Spleen (tissue), 11 donors: ENCODE measurements around the gene RHOF. TPM values are rescaled to one million over a fixed set of nuclear protein-coding genes. Genes with fewer than 3 reads are reported as not detected.

Experiments used
- DNase-seq: peaks from one replicate; pipeline ENCODE4 v3.0.0-alpha.2; 2020
- H3K27ac ChIP-seq, 8 donors: fragments of 200-600 bp; sonication (generic) in 7 of 8; 1 replicate in 4 of 8; 2 replicates in 4 of 8; pipeline versions ENCODE4 v1.5.0 to v1.8.0; 2016 to 2021; ENCODE audit warnings: inconsistent platforms in 4 of 8, mild to moderate bottlenecking in 4 of 8, moderate library complexity in 1 of 8
- H3K27me3 ChIP-seq, 7 donors: fragments of 200-600 bp; sonication (generic) in 6 of 7; replicated peaks in 1 of 7; 1 replicate in 4 of 7; 2 replicates in 3 of 7; pipeline versions ENCODE4 v1.5.0 to v1.8.0; 2016 to 2021; ENCODE audit warnings: inconsistent platforms in 3 of 7, mild to moderate bottlenecking in 1 of 7
- H3K36me3 ChIP-seq, 6 donors: fragments of 200-600 bp; sonication (generic) in 5 of 6; 1 replicate in 4 of 6; 2 replicates in 2 of 6; pipeline versions ENCODE4 v1.5.0 to v1.8.0; 2016 to 2021; ENCODE audit warnings: inconsistent platforms in 2 of 6
- H3K4me1 ChIP-seq, 6 donors: fragments of 200-600 bp; sonication (generic) in 5 of 6; 1 replicate in 3 of 6; 2 replicates in 3 of 6; pipeline versions ENCODE4 v1.5.0 to v1.8.0; 2016 to 2021; ENCODE audit warnings: inconsistent platforms in 3 of 6
- H3K4me3 ChIP-seq, 8 donors: fragments of 200-600 bp; sonication (generic) in 7 of 8; 1 replicate in 4 of 8; 2 replicates in 4 of 8; pipeline versions ENCODE4 v1.5.0 to v1.8.0; 2016 to 2021; ENCODE audit warnings: inconsistent platforms in 4 of 8, mild to moderate bottlenecking in 4 of 8, moderate library complexity in 2 of 8
- H3K9me3 ChIP-seq, 8 donors: fragments of 200-600 bp; sonication (generic) in 7 of 8; 1 replicate in 4 of 8; 2 replicates in 4 of 8; pipeline versions ENCODE4 v1.5.0 to v1.8.0; 2016 to 2021; ENCODE audit warnings: inconsistent platforms in 4 of 8
- CTCF ChIP-seq, 11 experiments: fragments of 200-600 bp in 7 of 11; fragments of 450-650 bp in 4 of 11; sonication (generic) in 4 of 11; IDR thresholded peaks in 8 of 11; conservative IDR thresholded peaks in 3 of 11; 1 replicate in 7 of 11; 2 replicates in 4 of 11; pipeline versions ENCODE4 v1.4.0 to v1.8.0; 2016 to 2021; ENCODE audit warnings: antibody characterized with exemption in 11 of 11, inconsistent platforms in 4 of 11, mild to moderate bottlenecking in 1 of 11
- POLR2A ChIP-seq, 3 donors: fragments of 450-650 bp; IDR thresholded peaks; one replicate each; pipeline ENCODE4 v1.5.1; 2017; ENCODE audit warnings: antibody characterized with exemption in 3 of 3, mild to moderate bottlenecking in 1 of 3
- POLR2AphosphoS5 ChIP-seq, 3 donors: sonication (generic); formaldehyde crosslinking; IDR thresholded peaks; one replicate each; pipeline ENCODE4 v1.5.1; 2017; ENCODE audit warnings: antibody characterized with exemption in 3 of 3
- WGBS, 5 donors: extraction: QIAGEN DNeasy Blood & Tissue Kit in 3 of 5; methylation state at CpG; one replicate each; pipeline versions ENCODE4 v1.1.5 to v1.1.7; 2013 to 2018; 5-methylcytosine and 5-hydroxymethylcytosine counted together
- intact Hi-C: fragments of 100-400 bp; cut with DNase I; formaldehyde crosslinking; loops from one replicate; pipeline ENCODE4 v1.15.0; 2023; ENCODE audit warnings: low total_unique reads
- polyA plus RNA-seq, 3 donors: library from polyadenylated mRNA; stranded (reverse); fragments of 200-250 nt; gene quantifications; one replicate each; pipeline ENCODE4 v1.2.1, GENCODE V29; 2013
- total RNA-seq, 7 donors: library from RNA; depleted of rRNA in 3 of 7; stranded (reverse); fragments of >200 nt in 3 of 7; fragmentation: NEBNext Ultra II Directional in 4 of 7; extraction: Animal tissue kit (Norgen Biotek cat#: 25700) in 4 of 7; gene quantifications; one replicate each; pipeline versions ENCODE4 v1.1.0 to v1.2.1, GENCODE V29; 2016 to 2021
- donor health status: healthy with polysubstance abuse.
- donor health status: DM: no; HTN: no; CAD: no; lungs with moderate emphysema.
- donor health status: DM: no; HTN: no; CAD: no.
- donor health status: Bipolar disorder and iron deficiency.
- donor health status: healthy.
- donor health status: DM: no; HTN: no; CAD: no.
- donor health status: DM: yes; HTN: yes; CAD: no.

Gene RHOF
- total and polyA plus RNA-seq, 10 donors = 18.4 to 71.7 (median 52.6) TPM

GRCh38 chr12:121806009-121806545 lies 12.6 kb upstream of the RHOF start:
- Histone ChIP-seq H3K4me1 (peaks cover 26 to 81% (median 49%) of the 10 kb centered on the region in 6 donors), H3K36me3 (peaks cover 0 to 54% (median 30%) of the 10 kb centered on the region in 6 donors), H3K9me3 (no peaks in the 10 kb centered on the region), H3K27ac (peak overlapping the region; percentile 53 to 100 (median 100)), H3K4me3 (peak overlapping the region; percentile 62 to 92 (median 68)), H3K27me3 (no peaks in the 10 kb centered on the region)
- TF ChIP-seq CTCF (IDR thresholded peaks at IDR 0.05 in 8 of 11, conservative IDR thresholded peaks at IDR 0.05 in 3 of 11) (no peak), POLR2AphosphoS5 (IDR thresholded peaks at IDR 0.05) (peak in 1 of 3 donors; percentile 23), POLR2A (IDR thresholded peaks at IDR 0.05) (no peak)
- DNase-seq = peak; percentile 86
- intact Hi-C loops = no loop called here
- WGBS, 5 donors = 2 to 7% (median 4%) methylated on average over 16 of the region's 16 CpGs

- H3K27ac ChIP-seq = peak overlapping the region; percentile 70 to 100 (median 100)
- peak overlapping the region; percentile 62 to 92 (median 68) for H3K4me3 ChIP-seq
- H3K4me1 ChIP-seq = peaks cover 22 to 74% (median 42%) of the 10 kb centered on the region in 6 donors
- intact Hi-C loops = no loop called here
- DNase-seq = peak; percentile 83
- H3K27me3 ChIP-seq = no peaks in the 10 kb centered on the region
- peaks cover 0 to 47% (median 24%) of the 10 kb centered on the region in 6 donors for H3K36me3 ChIP-seq
- no peak for TF ChIP-seq POLR2AphosphoS5 (IDR thresholded peaks at IDR 0.05)
- TF ChIP-seq CTCF (IDR thresholded peaks at IDR 0.05 in 8 of 11, conservative IDR thresholded peaks at IDR 0.05 in 3 of 11) = no peak
- no peak for TF ChIP-seq POLR2A (IDR thresholded peaks at IDR 0.05)
- no peaks in the 10 kb centered on the region for H3K9me3 ChIP-seq
- WGBS, 5 donors = 1 to 4% (median 2%) methylated on average over 44 to 45 of the region's 45 CpGs
Observed at GRCh38 chr12:121805171-121806008, 11.9 kb upstream of the RHOF start.

- intact Hi-C loops = no loop called here
- 0 to 1% (median 1%) methylated on average over 23 to 63 of the region's 63 CpGs for WGBS, 5 donors
- DNase-seq = peak; percentile 91
Observed at GRCh38 chr12:121804417-121805111, 11.1 kb upstream of the RHOF start.

GRCh38 chr12:121803861-121804416 lies 10.5 kb upstream of the RHOF start, which contains the start of gene SETD1B:
Gene SETD1B (plus strand): TSS chr12:121804009. CDS start chr12:121804738, 729 bp downstream.
- H3K27ac ChIP-seq = peak within 1 kb of the TSS; percentile 99 to 100 (median 100)
- DNase-seq = peak; percentile 91
- peak within 1 kb of the TSS; percentile 66 to 92 (median 72) for H3K4me3 ChIP-seq
- H3K9me3 ChIP-seq = no peaks in the 10 kb centered on the region
- H3K4me1 ChIP-seq = peaks cover 27 to 71% (median 46%) of the 10 kb centered on the region in 6 donors
- peaks cover 0 to 34% (median 10%) of the 10 kb centered on the region in 6 donors for H3K36me3 ChIP-seq
- 0 to 1% (median 0%) methylated on average over 28 to 74 of the region's 74 CpGs for WGBS, 5 donors
- no peaks in the 10 kb centered on the region for H3K27me3 ChIP-seq
- intact Hi-C loops = no loop called here
- peak in 1 of 3 donors; percentile 12 for TF ChIP-seq POLR2A (IDR thresholded peaks at IDR 0.05)
- TF ChIP-seq POLR2AphosphoS5 (IDR thresholded peaks at IDR 0.05) = peak in 2 of 3 donors; percentile 34 to 68
- peak in 1 of 11 experiments; percentile 8 for TF ChIP-seq CTCF (IDR thresholded peaks at IDR 0.05 in 8 of 11, conservative IDR thresholded peaks at IDR 0.05 in 3 of 11)

More at GRCh38 chr12:121804417-121805111, 11.1 kb upstream of the RHOF start:
- Histone ChIP-seq H3K4me1 (peaks cover 22 to 71% (median 40%) of the 10 kb centered on the region in 6 donors), H3K27me3 (no peaks in the 10 kb centered on the region), H3K27ac (peak overlapping the region; percentile 70 to 100 (median 100)), H3K4me3 (peak overlapping the region; percentile 62 to 92 (median 68)), H3K9me3 (no peaks in the 10 kb centered on the region), H3K36me3 (peaks cover 0 to 38% (median 16%) of the 10 kb centered on the region in 6 donors)
- no peak for TF ChIP-seq POLR2A (IDR thresholded peaks at IDR 0.05)
- peak in 2 of 3 donors; percentile 46 to 57 for TF ChIP-seq POLR2AphosphoS5 (IDR thresholded peaks at IDR 0.05)
